Measurements from ENCODE around the gene ACRBP.

- TF ChIP-seq CTCF (conservative IDR thresholded peaks at IDR 0.05; ENCODE audit: low read depth, low read length) = no peak
- TF ChIP-seq EZH2phosphoT487 (IDR thresholded peaks at IDR 0.05; ENCODE audit: borderline replicate concordance, low read length) = no peak
- no peak for TF ChIP-seq EZH2 (IDR thresholded peaks at IDR 0.05; ENCODE audit: low read length, unreplicated experiment)
These were observed 19.0 kb upstream of the ACRBP start for GRCh38 chr12:6666211-6666610.

Measured in PC-3 (cell line).